GM21723 (cell line): ENCODE measurements around the gene FCN2.

ENCODE experiments used
- ATAC-seq: cut with Tn5 transposase; IDR thresholded peaks from one replicate; pipeline ENCODE4 v1.9.1; 2021; ENCODE audit warnings: mild to moderate bottlenecking, moderate library complexity; ENCODE audit not compliant: unreplicated experiment

FCN2 gene

GRCh38 chr9:134887686-134888602 is 7.3 kb downstream of the FCN2 start:
- ATAC-seq = no peak

DNA sequence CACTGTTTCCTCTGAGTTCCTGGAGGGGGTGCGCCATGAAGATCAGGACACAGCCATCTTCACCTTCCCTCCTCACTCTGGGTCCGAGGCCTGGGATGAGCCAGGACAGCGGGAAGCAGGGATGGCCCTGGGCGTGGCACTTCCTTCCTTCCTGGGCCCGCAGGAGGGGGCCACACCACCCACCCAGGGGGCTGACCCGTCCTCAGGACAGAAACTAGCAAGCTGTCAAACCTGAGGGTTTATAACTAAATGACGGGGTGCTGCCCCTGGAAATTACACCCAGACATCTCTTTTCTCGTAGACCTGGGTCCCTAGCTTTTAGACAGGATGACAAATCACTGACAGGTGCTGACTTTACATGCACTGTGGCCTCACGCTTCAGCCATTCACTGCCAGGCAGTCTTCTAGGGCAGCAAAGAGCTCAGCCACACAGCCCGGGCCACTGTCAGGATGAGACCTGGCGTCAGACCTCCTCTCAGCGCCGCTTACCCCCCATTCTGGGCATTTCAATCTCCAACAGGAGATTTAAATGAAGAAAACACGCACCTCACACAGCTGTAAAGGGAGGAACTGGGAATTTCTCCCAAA is 8.1 kb downstream of the FCN2 start:
- no peak for ATAC-seq

DNA sequence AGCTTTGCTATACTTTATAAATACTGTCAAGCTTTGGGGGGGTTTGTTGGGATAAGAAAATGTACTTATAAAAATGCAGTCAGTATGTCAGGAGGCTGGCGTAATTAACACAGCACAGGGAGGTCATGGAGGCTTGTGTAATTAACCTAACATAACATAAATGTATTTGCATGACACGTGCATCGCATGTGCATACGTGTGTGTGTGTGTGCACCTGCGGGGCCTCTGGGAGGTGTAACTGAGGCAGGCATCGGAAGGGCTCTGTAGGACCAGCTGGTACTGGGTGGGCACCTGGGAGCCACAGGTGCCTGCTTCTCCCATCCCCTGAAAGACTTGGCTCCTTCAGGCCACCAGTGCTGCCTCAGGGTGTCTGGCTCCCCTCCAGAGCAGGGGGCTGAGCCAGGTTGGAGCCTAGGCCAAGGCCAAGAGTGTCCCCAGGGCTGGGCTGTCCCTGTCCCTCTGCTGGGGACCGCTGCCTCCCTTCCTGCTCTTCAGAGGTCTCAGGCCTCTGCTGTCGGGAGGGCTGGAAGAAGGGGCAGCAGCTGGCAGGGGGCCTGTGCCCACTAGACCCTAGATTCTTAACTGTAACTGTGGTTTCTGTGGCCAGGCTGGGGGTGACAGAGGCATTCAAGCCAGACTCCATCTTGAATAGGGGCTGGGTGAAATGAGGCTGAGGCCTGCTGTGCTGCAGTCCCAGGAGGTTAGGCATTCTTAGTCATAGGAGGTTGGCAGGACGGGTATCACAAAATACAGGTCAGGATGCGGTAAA is 9.0 kb downstream of the FCN2 start:
- ATAC-seq = no peak

DNA sequence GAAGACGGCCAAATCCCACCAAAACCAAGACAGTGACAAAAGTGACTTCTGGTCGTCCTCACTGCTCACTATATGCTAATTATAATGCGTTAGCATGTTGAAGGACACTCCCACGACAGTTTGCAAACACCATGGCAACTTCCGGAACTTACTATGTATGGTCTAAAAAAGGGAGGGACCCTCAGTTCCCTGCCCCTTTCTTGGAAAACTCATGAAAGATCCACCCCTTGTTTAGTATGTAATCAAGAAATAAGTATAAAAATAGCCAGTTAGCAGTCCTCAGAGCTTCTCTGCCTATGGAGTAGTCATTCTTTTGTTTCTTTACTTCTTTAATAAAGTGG is 9.5 kb downstream of the FCN2 start:
- no peak for ATAC-seq

- ATAC-seq = no peak
Measured at GRCh38 chr9:134891053-134891452, 10.4 kb downstream of the FCN2 start.

DNA sequence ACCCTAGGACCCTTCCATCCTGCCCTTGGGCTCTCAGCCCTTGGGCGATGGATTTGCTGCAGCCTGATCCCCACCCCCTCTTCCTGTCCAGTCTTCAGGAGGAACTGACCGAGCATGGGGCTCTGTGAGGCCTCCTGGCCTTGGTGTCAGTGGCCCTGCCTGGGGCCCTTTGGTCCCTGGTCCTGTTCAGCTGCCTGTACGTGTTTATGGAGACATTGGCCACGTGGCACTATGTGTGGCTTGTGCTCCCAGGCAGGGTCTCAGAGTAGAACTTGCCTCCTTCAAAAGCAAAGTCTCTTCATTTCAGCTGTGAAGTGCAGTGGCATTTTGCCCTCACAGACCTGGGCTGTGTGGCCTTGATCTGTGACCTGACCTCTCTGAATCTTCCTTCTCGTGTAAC is 11.1 kb downstream of the FCN2 start:
- ATAC-seq = no peak

GRCh38 chr9:134892221-134892620 is 11.6 kb downstream of the FCN2 start:
- ATAC-seq = no peak

DNA sequence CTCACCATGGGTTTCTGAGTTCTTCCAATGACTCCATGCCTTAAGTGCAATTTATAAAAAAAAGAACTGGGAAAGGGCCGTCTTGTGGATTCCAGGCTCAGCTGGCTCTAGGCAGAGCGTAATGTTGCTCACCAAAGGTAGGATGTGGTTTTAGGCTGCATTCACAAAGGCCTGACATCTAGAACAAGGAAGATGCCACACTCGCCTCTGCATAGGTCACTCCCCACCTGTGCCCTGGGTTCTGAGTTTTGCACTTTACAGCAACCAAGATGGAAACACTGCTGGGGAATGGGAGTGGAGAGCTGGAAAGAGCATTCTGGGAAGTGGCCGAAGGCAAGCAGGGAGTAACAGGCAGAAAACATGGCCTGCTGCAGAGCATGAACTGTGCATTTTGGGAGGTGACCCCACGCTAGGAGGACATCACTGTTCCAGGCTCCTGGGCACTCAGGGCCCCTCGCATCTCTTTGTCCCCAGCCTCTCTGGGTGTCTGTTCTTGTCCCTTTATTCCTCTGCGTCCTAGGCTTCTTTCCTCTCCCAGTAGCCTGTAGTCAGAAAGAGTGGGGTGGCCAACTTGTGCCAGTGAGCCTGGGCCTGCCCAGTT is 12.3 kb downstream of the FCN2 start:
- ATAC-seq = no peak

DNA sequence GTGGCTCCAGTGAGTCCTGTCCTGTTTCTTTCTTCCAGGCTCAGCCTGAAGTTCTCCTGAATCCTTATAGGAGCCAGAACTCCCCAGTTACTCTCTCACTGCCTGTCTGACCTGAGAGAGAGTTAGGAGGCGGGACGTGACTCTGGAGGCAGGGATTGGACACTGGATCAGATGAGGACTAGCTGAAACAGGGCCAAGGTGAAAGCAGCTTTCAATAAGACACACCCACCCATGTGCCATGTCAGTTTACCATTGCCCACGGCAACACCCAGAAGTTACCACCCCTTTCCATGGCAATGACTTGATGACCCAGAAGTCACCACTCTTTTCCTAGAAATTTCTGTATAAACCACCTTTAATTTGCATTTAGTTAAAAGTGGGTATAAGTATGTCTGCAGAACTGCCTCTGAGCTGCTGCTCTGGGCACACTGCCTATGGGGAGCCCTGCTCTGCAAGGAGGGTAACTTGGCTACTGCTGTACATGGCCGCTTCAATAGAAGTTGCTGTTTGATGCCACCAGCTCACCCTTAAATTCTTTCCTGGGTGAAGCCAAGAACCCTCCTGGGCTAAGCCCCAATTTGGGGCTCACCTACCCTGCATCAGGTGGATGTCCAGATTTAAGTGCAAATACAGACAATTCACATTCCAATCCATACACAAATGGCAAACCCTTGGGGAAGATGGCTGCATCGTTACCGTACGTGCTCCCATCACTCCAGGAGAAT is 13.7 kb downstream of the FCN2 start:
- ATAC-seq = no peak

GRCh38 chr9:134895097-134895496 is 14.5 kb downstream of the FCN2 start:
- ATAC-seq = no peak

DNA sequence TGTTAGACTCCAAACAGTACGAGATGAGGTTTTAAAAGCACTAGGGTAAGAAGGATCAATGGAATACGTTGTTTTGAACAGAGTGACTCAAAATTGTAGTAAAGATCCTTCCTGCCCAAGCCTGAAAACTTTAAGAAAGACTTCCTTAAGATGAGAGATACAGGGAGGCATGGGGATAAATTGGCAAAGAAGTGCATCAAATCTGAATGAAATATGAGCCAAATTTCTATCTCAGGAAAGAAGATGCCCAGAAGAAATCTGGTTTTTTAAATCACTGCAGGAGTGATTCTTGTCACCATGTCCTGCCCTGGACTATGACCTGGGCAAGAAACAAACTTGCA is 14.9 kb downstream of the FCN2 start:
- no peak for ATAC-seq

- no peak for ATAC-seq
Measured at GRCh38 chr9:134895908-134896833, 15.6 kb downstream of the FCN2 start.

GRCh38 chr9:134896834-134897583 is 16.4 kb downstream of the FCN2 start:
- ATAC-seq = no peak

DNA sequence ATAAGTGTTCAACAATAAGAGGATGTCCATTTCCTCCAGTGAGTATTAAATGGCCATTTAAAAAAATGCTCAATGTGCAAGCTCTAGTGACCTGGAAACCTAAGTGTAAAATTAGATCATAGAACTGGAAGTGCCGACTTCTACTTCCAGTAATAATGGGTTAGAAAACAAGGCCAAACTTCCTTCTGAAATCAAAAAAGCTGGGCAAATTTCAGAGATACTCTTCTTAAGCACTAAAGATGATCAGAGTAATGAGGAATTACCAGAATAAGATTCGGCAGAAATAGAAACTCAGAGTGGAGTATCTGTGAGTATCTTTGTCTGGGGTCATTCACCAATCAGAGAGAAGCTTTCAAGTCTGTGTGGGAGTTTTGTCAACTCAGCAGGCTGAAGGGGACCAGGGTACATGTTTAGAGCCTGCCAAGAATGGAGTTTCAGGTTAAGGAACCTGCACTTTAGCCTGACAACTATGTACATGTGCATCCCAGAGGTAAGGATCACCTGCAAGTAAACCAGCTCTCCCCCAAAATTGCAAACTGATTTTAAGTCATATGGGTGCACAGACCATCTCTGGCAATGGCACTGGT is 17.1 kb downstream of the FCN2 start:
- no peak for ATAC-seq

DNA sequence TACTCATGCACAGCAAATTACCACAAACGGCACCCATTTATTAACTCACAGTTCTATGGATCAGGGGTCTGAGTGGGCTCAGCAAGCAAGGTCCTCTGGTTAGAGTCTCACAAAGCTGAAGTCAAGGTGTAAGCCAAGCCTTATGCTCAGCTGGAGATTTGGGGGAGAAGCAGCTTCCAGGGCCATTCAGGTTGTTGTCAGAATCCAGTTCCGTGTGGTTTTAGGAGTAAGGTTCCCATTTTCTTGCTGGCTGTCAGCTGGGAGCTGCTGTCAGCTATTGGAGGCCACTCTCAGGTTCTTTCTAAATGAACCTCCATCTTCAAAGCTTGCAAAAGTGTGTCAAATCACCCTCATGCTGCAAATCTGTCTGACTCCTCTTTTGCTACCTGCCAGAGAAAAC is 17.7 kb downstream of the FCN2 start:
- no peak for ATAC-seq

DNA sequence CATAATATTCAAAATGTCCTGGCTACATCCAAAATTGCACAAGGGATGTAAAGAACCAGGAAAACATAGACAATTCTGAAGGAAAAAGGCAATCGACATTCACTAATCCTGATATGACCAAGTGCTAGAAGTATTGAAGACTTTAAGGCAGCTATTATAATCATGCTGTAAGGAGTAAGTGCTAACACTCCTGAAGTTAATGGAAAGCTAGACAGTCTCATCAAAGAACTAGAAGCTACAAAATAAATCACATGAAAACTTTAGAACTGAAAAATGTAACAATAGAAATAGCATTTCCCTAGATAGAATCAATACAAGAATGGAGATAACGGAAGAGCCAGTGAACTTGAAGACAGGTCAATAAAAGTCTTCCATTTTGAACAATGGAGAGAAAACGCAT is 18.6 kb downstream of the FCN2 start:
- no peak for ATAC-seq

DNA sequence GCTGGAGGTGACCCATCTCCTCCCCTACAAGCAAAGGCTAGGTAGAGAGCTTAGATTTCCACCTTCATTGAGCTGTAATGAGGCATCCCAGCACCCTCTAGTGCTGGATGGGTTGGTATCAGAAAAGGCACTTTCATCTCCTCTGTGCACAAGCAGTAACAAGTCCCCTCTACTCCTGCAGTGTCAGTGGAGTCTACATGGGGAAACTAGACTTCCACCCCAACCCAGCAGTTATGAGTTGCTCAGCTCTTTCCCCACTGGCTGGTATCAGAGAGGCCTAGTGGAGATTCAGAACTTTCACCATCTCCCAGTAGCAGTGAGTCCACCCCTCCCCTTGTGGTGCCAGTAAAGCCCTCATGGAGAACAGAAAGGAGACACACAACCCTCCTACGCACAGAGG is 19.2 kb downstream of the FCN2 start:
- no peak for ATAC-seq

- ATAC-seq = no peak
Measured at GRCh38 chr9:134902936-134903335, 22.3 kb downstream of the FCN2 start.
